Gastrocnemius medialis (tissue), 4 donors: Measurements from ENCODE around the gene SMARCAL1. TPM values are rescaled to one million over a fixed set of nuclear protein-coding genes. Genes with fewer than 3 reads are reported as not detected.

Experiments
- ATAC-seq, 2 donors: fragments of 150-250 bp; one replicate each; pipeline ENCODE4 v1.9.1; 2016
- DNase-seq, 2 donors: peaks; one replicate each; pipeline ENCODE4 v3.0.0-alpha.2; 2019
- H3K27ac ChIP-seq, 4 donors: fragments of 200-600 bp; sonication (generic); 1 replicate in 1 of 4; 2 replicates in 3 of 4; pipeline ENCODE4 v1.5.1; 2016 to 2018; ENCODE audit warnings: mild to moderate bottlenecking in 2 of 4, moderate library complexity in 1 of 4
- H3K27me3 ChIP-seq, 3 donors: fragments of 200-600 bp; sonication (generic) in 2 of 3; 1 replicate in 1 of 3; 2 replicates in 2 of 3; pipeline versions ENCODE4 v1.5.1 to v1.6.0; 2016 to 2019; ENCODE audit warnings: mild to moderate bottlenecking in 1 of 3, moderate library complexity in 1 of 3
- H3K36me3 ChIP-seq, 2 donors: fragments of 200-600 bp; sonication (generic) in 1 of 2; one replicate each; pipeline ENCODE4 v1.5.1; 2017 to 2018
- H3K4me1 ChIP-seq, 2 donors: fragments of 200-600 bp; sonication (generic) in 1 of 2; one replicate each; pipeline ENCODE4 v1.5.1; 2016 to 2017; ENCODE audit warnings: mild to moderate bottlenecking in 2 of 2
- H3K4me3 ChIP-seq, 4 donors: fragments of 200-600 bp; sonication (generic) in 3 of 4; 1 replicate in 1 of 4; 2 replicates in 3 of 4; pipeline ENCODE4 v1.5.1; 2016 to 2019; ENCODE audit warnings: mild to moderate bottlenecking in 2 of 4
- H3K9me3 ChIP-seq, 3 donors: fragments of 200-600 bp; sonication (generic) in 2 of 3; 1 replicate in 1 of 3; 2 replicates in 2 of 3; pipeline ENCODE4 v1.5.1; 2016 to 2019
- CTCF ChIP-seq, 5 experiments: fragments of 450-650 bp in 3 of 5; fragments of 200-600 bp in 2 of 5; sonication (generic) in 2 of 5; IDR thresholded peaks in 4 of 5; conservative IDR thresholded peaks in 1 of 5; 1 replicate in 4 of 5; 2 replicates in 1 of 5; pipeline ENCODE4 v1.5.1; 2016 to 2019; ENCODE audit warnings: antibody characterized with exemption in 5 of 5, mild to moderate bottlenecking in 3 of 5, moderate library complexity in 3 of 5
- POLR2A ChIP-seq, 2 donors: fragments of 450-650 bp; IDR thresholded peaks; one replicate each; pipeline ENCODE4 v1.6.1; 2017; ENCODE audit warnings: antibody characterized with exemption in 2 of 2, mild to moderate bottlenecking in 2 of 2, moderate library complexity in 2 of 2
- in situ Hi-C, 4 donors: fragments of 200-750 bp; cut with MboI; loops; one replicate each; pipeline versions ENCODE4 v1.15.0 to v1.8.0; 2017; ENCODE audit warnings: low sequenced_read_pairs in 4 of 4
- intact Hi-C: fragments of 100-400 bp; cut with DNase I; formaldehyde crosslinking; loops from one replicate; pipeline ENCODE4 v1.15.1; 2023; ENCODE audit warnings: low total_unique reads
- total RNA-seq, 4 donors: library from RNA; depleted of rRNA; stranded (reverse); fragments of >200 nt; gene quantifications; one replicate each; pipeline versions ENCODE4 v1.1.0 to v1.2.3, GENCODE V29; 2016

Gene SMARCAL1
- total RNA-seq, 4 donors from 2014 or later: 5.8 to 20.7 (median 7.8) TPM

GRCh38 chr2:216399621-216400020 is 12.7 kb upstream of the SMARCAL1 start:
- no peaks in the 10 kb centered on the region for H3K4me1 ChIP-seq
- ATAC-seq (no peak), DNase-seq (no peak)
- in situ Hi-C loops (loop anchor here in 3 of 4 donors (25.0 kb wide), 1 partner anchor 287 kb away; the partner anchor contains the start of gene XRCC5 (in 3 of the 3)), intact Hi-C loops (no loop called here)
- TF ChIP-seq POLR2A (IDR thresholded peaks at IDR 0.05) (no peak), CTCF (IDR thresholded peaks at IDR 0.05 in 4 of 5, conservative IDR thresholded peaks at IDR 0.05 in 1 of 5) (no peak)
- no peaks in the 10 kb centered on the region for H3K27me3 ChIP-seq
- no peaks in the 10 kb centered on the region for H3K36me3 ChIP-seq
- H3K27ac ChIP-seq: no peak overlapping the region
- no peaks in the 10 kb centered on the region for H3K9me3 ChIP-seq
- H3K4me3 ChIP-seq: no peak overlapping the region

DNA sequence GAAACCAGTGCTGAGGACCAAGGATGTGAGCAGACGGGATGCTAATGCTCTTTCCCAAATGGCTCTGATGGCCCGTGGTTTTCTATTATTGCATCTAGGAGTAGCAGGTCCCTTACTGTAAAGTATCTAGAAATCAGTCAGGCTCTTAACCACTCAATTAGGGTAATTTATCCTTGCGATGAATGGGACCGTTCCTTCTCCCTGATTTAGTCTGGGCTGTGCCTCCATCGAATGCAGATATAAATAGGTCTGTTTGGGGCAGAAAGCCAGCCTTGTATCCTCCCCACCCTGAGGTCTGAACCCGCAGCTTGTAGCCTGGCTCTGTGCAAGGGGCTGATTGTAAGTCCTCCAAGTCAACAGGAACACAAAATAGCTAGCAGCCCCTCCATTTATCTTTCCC is 9.5 kb upstream of the SMARCAL1 start:
- Histone ChIP-seq H3K27ac (no peak overlapping the region), H3K4me3 (no peak overlapping the region), H3K27me3 (no peaks in the 10 kb centered on the region), H3K9me3 (no peaks in the 10 kb centered on the region), H3K4me1 (no peaks in the 10 kb centered on the region), H3K36me3 (no peaks in the 10 kb centered on the region)
- no peak for DNase-seq
- in situ Hi-C loops (loop anchor here in 3 of 4 donors (25.0 kb wide), 1 partner anchor 290 kb away; the partner anchor contains the start of gene XRCC5 (in 3 of the 3)), intact Hi-C loops (no loop called here)
- ATAC-seq: no peak
- TF ChIP-seq POLR2A (IDR thresholded peaks at IDR 0.05): no peak
- no peak for TF ChIP-seq CTCF (IDR thresholded peaks at IDR 0.05 in 4 of 5, conservative IDR thresholded peaks at IDR 0.05 in 1 of 5)

DNA sequence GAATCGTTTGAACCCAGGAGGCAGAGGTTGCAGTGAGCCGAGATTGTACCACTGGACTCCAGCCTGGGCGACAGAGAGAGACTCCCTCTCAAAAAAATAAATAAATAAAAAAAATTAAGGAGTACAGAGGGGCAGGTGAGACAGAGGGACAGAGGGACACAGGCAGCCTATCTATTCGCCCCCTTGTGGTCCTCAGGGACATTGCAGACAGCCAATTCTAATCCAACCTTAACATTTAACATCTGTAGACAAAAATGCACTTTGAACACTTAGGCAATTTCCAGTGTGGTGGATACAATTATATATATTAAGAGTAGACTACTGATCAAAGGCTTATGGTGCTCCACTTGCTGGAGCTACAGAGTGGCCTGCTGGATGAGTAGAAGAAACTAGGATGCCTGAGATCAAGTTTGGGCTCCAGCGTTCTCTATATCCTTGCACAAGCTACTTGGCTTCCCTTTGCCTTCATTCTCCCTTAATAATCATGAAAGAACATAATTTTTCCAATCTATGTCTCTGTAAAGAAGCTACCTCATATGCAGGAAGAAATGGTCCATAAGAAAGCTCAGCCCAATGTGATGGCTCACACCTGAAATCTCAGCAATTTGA is 8.2 kb upstream of the SMARCAL1 start:
- Histone ChIP-seq H3K4me3 (no peak overlapping the region), H3K27ac (no peak overlapping the region), H3K4me1 (no peaks in the 10 kb centered on the region), H3K9me3 (no peaks in the 10 kb centered on the region), H3K36me3 (no peaks in the 10 kb centered on the region), H3K27me3 (no peaks in the 10 kb centered on the region)
- no peak for ATAC-seq
- intact Hi-C loops: no loop called here
- in situ Hi-C loops: loop anchor here in 3 of 4 donors (25.0 kb wide), 1 partner anchor 292 kb away; the partner anchor contains the start of gene XRCC5 (in 3 of the 3)
- TF ChIP-seq CTCF (IDR thresholded peaks at IDR 0.05 in 4 of 5, conservative IDR thresholded peaks at IDR 0.05 in 1 of 5): peak; percentile 30 to 78 (median 56)
- no peak for TF ChIP-seq POLR2A (IDR thresholded peaks at IDR 0.05)
- no peak for DNase-seq

- Histone ChIP-seq H3K27me3 (no peaks in the 10 kb centered on the region), H3K36me3 (no peaks in the 10 kb centered on the region), H3K9me3 (no peaks in the 10 kb centered on the region), H3K27ac (no peak overlapping the region), H3K4me3 (no peak overlapping the region), H3K4me1 (no peaks in the 10 kb centered on the region)
- in situ Hi-C loops: loop anchor here in 3 of 4 donors (25.0 kb wide), 1 partner anchor 293 kb away; the partner anchor contains the start of gene XRCC5 (in 3 of the 3)
- DNase-seq (no peak), ATAC-seq (no peak)
- TF ChIP-seq CTCF (IDR thresholded peaks at IDR 0.05 in 4 of 5, conservative IDR thresholded peaks at IDR 0.05 in 1 of 5) (no peak), POLR2A (IDR thresholded peaks at IDR 0.05) (no peak)
- intact Hi-C loops: no loop called here
These were observed 6.7 kb upstream of the SMARCAL1 start for GRCh38 chr2:216405588-216405987.
